GM19328 (cell line): ENCODE measurements around the gene PTPN14.
"Not testable (repeated sequence)": the region's sequence is repeated elsewhere in the genome, so short reads cannot be mapped to it uniquely, and the experiment has no call there.

Source experiments
- ATAC-seq: cut with Tn5 transposase; IDR thresholded peaks from one replicate; pipeline ENCODE4 v1.9.1; 2021; ENCODE audit warnings: mild to moderate bottlenecking, moderate library complexity; ENCODE audit not compliant: unreplicated experiment

Gene PTPN14

DNA sequence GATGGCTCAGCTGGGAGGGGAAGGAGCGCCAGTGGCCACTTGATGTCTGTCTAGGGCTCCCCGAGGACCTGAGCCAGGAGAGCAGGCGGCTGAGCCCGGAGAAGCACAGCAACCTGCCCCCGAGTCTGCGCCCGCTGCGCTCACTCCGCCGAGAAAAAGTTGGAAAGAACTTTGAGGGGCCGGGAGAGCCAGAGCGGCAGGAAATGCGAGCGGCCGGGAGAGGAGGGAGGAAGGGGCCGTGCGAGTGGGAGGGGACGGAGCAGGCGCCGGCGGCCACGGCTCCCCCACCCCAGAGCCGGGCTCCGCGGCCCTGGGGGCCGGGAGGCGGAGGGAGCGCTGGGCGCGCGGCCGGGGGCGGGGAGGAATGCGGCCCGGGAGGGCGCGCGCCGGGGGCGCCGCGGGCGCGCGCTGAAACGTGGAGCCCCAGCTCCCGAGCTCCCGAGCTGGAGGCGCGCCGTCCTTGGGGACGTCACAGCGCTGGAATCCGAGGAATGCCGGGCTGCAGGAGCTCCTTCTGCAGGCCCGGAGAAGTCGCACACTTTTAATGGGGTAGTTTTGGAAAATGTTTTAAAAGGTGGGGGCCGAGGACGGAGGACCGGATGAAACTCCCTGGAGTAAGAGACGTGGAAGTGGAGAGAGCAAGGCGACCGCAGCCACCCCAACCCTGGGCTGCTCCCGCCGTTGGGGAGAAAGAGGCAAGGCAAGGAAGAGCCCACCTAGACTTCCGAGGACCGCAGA lies at the start of gene PTPN14:
Gene PTPN14 (minus strand): TSS at position 167 of the 738 bp plus-strand sequence. CDS start 86,799 bp downstream, outside the sequence.
- no peak for ATAC-seq

DNA sequence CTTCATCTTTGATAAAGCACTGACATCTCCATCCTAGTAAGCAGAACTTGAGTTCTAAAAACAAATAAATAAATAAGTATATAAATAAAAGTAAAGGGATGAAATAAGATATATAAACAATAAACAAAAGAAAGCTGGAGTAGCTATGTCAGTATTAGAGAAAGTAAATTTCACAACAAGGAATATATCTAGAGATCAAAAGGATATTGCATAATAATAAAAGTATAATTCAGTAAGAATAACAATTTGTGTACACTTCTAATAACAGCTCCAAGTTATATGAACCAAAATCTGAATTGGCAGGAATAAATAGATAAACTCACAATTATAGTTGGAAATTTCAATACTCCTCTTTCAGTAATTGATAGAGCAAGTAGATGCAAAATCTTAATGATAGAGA lies 41.8 kb upstream of the PTPN14 start:
- no peak for ATAC-seq

DNA sequence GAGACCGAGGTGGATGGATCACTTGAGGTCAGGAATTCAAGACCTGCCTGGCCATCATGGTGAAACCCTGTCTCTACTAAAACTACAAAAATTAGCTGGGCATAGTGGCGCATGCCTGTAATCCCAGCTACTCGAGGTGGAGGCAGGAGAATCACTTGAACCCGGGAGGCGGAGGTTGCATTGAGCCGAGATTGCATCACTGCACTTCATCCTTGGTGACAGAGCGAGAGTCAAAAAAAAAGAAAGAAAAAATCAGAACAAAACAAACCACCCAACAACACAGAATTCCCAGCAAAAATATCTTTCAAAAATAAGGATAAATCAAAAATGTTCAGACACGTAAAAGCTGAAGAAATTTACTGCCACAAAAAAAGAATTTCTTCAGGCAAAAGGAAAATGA lies 40.5 kb upstream of the PTPN14 start:
- ATAC-seq = not testable (repeated sequence)

- ATAC-seq = no peak
Measured at GRCh38 chr1:214590696-214591095, 39.3 kb upstream of the PTPN14 start.

GRCh38 chr1:214588963-214589597 lies 37.7 kb upstream of the PTPN14 start:
- no peak for ATAC-seq

DNA sequence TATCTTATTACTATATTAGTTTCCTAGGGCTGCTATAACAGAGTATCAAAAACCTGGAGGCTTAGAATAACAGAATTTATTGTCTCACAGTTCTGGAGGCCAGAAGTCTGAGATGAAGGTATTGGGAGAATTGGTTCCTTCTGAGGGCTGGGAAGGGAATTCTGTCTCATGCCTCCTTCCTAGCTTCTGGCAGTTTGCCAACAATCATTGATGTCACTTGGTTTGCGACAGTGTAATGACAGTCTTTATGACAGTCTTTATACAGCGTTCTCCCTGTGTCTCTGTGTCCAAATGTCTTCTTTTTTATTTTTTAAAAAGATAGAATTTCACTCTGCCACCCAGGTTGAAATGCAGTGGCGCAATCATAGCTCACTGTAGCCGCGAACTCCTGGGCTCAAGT lies 35.8 kb upstream of the PTPN14 start:
- no peak for ATAC-seq

- ATAC-seq = no peak
Measured at GRCh38 chr1:214586621-214587020, 35.2 kb upstream of the PTPN14 start.

DNA sequence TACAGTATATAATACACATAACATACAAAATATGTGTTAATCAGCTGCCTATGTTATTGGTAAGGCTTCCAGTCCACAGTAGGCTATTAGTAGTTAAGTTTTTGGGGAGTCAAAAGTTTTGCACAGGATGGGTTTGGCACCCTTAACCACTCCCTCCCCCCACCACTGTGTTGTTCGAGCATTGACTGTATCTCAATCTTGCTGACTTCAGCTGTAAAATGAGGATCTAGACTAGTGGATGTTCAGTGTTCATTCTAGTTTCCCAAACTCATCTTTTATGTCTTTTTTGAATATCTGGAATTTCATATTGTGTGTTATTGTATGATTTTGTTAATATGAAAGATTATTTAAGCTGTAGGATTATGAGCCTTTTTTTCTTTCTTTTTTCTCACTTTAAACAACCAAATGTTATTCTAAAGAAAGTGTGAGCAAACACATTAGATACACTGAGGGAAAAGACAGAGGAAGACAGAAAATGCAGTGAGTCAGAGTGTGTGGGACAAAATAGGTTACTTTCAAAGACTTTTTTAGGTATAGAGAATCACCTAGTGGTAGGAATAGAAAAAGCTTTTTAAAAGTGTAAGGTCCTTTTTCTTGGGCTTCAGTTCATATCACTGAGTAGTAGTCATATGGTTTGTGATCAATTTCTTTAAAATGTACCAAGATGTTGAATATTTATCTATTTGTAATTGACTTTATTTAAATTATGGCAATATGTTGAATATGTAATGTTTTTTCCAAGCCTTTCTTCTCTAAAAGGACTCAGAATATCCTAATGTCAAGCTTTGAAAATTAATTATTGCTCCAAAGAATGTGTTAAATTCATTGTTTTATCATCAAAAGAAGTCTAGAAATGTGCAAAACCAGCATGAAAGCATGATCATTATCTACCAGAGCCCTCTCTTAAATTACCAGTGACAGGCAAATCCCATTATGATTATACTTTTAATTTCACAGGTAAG lies 33.7 kb upstream of the PTPN14 start:
- no peak for ATAC-seq

DNA sequence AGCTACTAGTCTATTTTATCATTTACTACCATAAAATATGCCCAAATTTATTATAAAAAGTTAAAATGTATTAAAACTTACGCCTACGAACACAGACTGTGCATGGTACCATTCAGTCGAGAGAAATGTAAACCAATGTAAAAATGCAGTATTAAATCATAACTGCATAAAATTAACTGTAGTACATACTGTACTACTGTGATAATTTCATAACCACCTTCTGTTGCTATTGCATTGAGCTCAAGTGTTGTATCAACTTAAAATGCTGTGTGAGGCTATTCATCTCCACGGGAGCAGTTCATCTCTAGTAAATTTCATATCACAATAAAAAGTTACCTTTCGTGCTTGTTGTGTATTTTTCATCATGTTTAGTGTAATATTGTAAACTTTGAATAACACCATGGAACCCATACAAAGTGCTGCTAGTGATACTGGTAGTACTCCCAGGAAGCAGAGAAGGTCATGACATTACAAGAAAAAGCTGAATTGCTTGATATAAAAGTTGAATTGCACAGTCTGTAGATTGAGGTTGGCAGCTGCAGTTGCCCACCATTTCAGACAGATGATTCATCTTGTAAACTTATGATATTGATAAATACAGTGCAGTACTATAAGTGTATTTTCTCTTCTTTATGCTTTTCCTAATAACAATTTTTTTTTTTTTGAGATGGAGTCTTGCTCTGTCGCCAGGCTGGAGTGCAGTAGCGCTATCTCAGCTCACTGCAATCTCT lies 32.6 kb upstream of the PTPN14 start:
- no peak for ATAC-seq

DNA sequence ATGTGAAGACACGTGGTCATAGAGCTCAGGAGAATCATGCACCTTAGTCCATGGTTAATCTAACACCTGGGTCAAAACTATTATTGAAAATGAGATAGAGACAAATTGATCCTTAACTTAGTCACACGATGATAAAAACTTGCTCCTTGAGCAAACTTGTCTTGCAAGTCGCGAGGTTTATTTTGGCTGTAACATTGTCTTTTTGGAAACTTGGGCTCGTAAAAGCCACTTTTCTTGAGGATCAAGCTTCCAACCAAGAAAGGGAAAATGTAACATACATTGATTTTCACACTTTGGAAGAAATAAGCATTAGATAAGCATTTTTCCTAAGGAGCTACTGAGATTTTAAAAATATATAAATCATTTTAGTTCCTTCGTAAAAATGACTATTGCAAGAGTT lies 31.7 kb upstream of the PTPN14 start:
- no peak for ATAC-seq

DNA sequence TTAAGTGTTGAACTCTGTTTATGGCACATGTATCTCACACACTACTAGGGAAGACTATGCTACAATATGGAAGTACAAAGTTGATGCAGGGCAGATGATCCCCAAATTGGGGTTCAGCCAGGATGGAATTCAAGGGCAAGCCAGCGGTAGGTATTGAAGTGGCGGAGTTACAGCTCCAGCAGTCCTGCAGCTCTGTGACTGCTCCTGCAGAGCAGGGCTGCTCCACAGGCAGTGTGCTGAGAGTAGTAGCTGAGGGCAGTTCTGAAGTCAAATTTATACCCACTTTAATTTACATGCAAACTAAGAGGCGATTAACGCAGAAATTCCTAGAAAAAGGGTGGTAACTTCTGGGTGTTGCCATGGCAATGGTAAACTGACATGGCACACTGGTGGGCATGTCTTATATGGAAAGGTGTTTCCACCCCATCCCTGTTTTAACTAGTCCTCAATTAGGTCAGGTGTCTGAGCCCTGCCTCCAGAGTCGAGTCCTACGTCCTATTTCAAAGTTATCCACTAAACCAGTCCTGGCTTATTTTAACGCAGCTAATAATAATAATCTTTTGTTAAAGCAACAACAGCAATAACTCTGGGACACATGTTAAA lies 31.0 kb upstream of the PTPN14 start:
- ATAC-seq = no peak

GRCh38 chr1:214581785-214582184 lies 30.4 kb upstream of the PTPN14 start:
- ATAC-seq = no peak

DNA sequence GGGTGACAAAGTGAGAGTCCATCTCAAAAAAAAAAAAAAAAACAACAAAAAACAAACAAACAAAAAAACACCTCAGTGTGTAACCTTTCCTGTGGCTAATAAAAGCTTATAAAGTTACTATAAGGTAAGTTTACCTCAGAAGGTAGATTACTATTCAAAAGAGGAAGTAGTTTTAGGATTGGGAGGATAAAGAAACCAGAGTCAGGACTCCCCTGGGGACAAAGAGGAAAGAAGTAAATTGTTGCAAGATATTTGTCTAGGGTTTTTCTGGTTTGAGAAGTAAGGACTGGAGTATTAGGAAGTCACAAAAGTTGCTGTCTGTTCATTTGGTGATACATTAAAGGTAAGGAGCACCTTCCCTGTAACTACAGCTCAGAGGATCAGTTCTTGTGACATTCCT lies 27.8 kb upstream of the PTPN14 start:
- no peak for ATAC-seq

GRCh38 chr1:214576120-214576519 lies 24.7 kb upstream of the PTPN14 start:
- not testable (repeated sequence) for ATAC-seq

DNA sequence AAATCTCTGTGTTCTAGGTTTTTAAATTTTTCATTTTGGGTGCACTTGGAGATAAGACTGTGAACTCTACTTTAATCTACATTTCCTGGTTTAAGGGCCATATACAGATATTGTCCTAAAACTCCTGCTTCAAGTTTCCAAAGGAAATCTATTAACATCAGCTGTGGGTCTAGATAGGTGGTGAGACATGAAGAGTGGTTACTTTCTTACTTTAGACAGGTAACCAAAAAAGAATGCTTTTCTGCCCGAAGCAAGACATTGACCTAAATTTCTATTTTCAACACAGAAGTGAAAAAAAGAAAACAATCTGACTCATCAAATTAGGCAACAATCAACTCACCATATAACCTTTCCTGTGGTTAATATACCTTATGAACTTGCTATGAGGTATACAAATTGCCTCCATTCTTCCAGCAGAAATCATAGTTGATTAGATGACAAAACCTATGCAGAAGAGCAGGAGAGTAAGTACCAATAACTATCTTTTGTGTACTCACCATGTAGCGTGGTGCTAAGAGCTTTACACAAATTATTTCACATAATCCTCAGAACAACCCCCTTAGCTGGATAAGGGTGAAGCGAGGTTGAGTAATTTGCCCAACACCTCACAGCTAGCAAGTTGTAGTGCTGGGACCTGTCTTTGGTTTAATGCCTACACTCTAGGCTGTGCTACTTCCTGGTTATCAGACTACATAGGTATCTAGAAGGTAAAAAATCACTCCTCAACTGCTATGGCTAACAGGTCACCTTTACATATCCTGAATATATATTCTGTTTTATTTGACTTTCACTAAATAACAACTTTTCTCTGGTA lies 23.4 kb upstream of the PTPN14 start:
- no peak for ATAC-seq

- ATAC-seq = no peak
Measured at GRCh38 chr1:214573386-214574318, 22.2 kb upstream of the PTPN14 start.

- ATAC-seq = no peak
Measured at GRCh38 chr1:214571281-214571680, 19.9 kb upstream of the PTPN14 start.

DNA sequence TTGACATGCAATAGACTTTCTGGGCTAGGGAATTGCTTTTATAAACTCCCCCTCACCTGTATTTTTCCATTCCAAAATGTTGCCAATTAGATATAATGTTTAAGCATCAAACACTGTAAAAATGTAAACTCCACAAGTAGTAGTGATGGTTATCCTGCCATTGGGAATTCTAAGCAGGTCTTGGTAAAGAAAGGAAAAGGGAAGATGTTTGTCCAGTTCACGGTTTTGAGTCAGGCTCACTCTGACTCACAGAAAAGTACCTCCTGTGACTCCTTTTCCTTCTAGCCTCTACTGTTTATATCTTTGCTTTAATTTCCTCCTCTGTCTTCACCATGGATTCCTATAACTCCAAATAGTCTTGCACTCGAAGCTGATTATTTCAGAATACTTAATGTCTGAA lies 19.0 kb upstream of the PTPN14 start:
- ATAC-seq = no peak
